Activated CD8-positive, alpha-beta T cell treated with anti-CD3 and anti-CD28 coated beads, Interleukin-2, amount 10 ng/mL, durations not matched to agents 7 days and 5 days (primary cell): ENCODE results near the gene WT1. TPM values are rescaled to one million over a fixed set of nuclear protein-coding genes. Genes with fewer than 3 reads are reported as not detected.

Experiments
- ATAC-seq: fragments of 150-1000 bp; cut with Tn5 transposase; one replicate; pipeline ENCODE4 v1.10.0; 2021; ENCODE audit warnings: moderate library complexity
- CTCF ChIA-PET: fragments of 350-600 bp; sonication (Branson Sonifier 250); formaldehyde crosslinking; loops from one replicate; lab custom pipeline; 2021; ENCODE audit warnings: antibody characterized with exemption; lab: Charles Lee
- POLR2A ChIA-PET: fragments of 350-600 bp; sonication (Branson Sonifier 250); formaldehyde crosslinking; loops from one replicate; lab custom pipeline; 2021; ENCODE audit warnings: antibody characterized with exemption; lab: Charles Lee
- DNase-seq: peaks from one replicate; pipeline ENCODE4 v3.0.0-alpha.2; 2020
- H3K27ac Mint-ChIP-seq: one replicate; pipeline ENCODE4 v1.8.0; 2021; ENCODE audit warnings: mild to moderate bottlenecking, mixed read lengths
- H3K27me3 Mint-ChIP-seq: one replicate; pipeline ENCODE4 v1.8.0; 2021; ENCODE audit warnings: low read depth, mixed read lengths
- H3K36me3 Mint-ChIP-seq: one replicate; pipeline ENCODE4 v1.8.0; 2021; ENCODE audit warnings: low read depth, mixed read lengths
- H3K4me1 Mint-ChIP-seq: one replicate; pipeline ENCODE4 v1.8.0; 2021; ENCODE audit warnings: low read depth, mixed read lengths
- H3K4me3 Mint-ChIP-seq: one replicate; pipeline ENCODE4 v1.8.0; 2021; ENCODE audit warnings: mild to moderate bottlenecking, mixed read lengths
- H3K9me3 Mint-ChIP-seq: one replicate; pipeline ENCODE4 v1.8.0; 2022; ENCODE audit warnings: mixed read lengths; ENCODE audit not compliant: insufficient read depth
- total RNA-seq, 2 experiments: library from RNA; stranded (reverse); gene quantifications; one replicate each; pipeline ENCODE4 v1.2.3, GENCODE V29; 2021

WT1 gene
- total RNA-seq, 2 experiments from 2014 or later, result not detected

DNA sequence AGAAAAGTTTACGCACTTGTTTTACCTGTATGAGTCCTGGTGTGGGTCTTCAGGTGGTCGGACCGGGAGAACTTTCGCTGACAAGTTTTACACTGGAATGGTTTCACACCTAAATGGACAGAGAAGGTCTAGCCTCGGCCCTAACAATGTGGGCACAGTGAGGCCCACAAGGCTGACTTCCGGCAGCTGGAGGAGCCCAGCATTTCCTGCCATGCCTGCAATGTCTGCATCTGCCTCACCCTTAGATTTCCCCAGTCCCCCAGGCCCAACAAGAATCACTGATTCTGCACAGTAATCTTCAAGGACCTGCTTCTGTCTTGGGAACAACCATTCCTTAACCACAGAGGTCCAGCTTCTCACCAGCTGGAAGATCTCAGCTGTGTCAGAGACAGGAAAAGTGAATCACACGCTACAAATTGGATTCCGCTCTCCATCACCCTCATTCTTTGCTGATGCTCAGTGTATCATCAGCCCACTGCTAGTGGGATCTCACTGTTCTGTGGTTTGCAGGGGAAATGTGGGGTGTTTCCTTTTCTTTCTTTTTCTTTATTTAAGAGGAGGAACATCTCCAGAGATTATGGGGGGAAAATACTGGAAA lies 43.3 kb downstream of the WT1 start:
- H3K27me3 Mint-ChIP-seq, result peaks cover 29% of the 10 kb centered on the region
- POLR2A ChIA-PET, result no interaction called here
- peaks cover 7% of the 10 kb centered on the region for H3K4me1 Mint-ChIP-seq
- no peak overlapping the region for H3K4me3 Mint-ChIP-seq
- ATAC-seq (no peak), DNase-seq (no peak)
- no peak overlapping the region for H3K27ac Mint-ChIP-seq
- H3K9me3 Mint-ChIP-seq, result no peaks in the 10 kb centered on the region
- CTCF ChIA-PET, result no interaction called here
- H3K36me3 Mint-ChIP-seq, result no peaks in the 10 kb centered on the region

GRCh38 chr11:32391479-32391878 lies 43.9 kb downstream of the WT1 start:
- Mint-ChIP-seq H3K4me3 (no peak overlapping the region), H3K27me3 (peaks cover 33% of the 10 kb centered on the region), H3K27ac (no peak overlapping the region), H3K4me1 (peaks cover 7% of the 10 kb centered on the region), H3K36me3 (no peaks in the 10 kb centered on the region), H3K9me3 (no peaks in the 10 kb centered on the region)
- ATAC-seq (no peak), DNase-seq (no peak)
- ChIA-PET CTCF (no interaction called here), POLR2A (no interaction called here)

GRCh38 chr11:32390712-32391111 lies 44.6 kb downstream of the WT1 start:
- ChIA-PET POLR2A (no interaction called here), CTCF (interaction anchor here (1.1 kb wide), 1 partner anchor 10 kb away, joined by 3 read pairs; no protein-coding TSS in a partner anchor)
- Mint-ChIP-seq H3K36me3 (no peaks in the 10 kb centered on the region), H3K4me3 (no peak overlapping the region), H3K27me3 (peaks cover 32% of the 10 kb centered on the region), H3K4me1 (peaks cover 7% of the 10 kb centered on the region), H3K9me3 (no peaks in the 10 kb centered on the region), H3K27ac (no peak overlapping the region)
- ATAC-seq, result no peak
- no peak for DNase-seq

DNA sequence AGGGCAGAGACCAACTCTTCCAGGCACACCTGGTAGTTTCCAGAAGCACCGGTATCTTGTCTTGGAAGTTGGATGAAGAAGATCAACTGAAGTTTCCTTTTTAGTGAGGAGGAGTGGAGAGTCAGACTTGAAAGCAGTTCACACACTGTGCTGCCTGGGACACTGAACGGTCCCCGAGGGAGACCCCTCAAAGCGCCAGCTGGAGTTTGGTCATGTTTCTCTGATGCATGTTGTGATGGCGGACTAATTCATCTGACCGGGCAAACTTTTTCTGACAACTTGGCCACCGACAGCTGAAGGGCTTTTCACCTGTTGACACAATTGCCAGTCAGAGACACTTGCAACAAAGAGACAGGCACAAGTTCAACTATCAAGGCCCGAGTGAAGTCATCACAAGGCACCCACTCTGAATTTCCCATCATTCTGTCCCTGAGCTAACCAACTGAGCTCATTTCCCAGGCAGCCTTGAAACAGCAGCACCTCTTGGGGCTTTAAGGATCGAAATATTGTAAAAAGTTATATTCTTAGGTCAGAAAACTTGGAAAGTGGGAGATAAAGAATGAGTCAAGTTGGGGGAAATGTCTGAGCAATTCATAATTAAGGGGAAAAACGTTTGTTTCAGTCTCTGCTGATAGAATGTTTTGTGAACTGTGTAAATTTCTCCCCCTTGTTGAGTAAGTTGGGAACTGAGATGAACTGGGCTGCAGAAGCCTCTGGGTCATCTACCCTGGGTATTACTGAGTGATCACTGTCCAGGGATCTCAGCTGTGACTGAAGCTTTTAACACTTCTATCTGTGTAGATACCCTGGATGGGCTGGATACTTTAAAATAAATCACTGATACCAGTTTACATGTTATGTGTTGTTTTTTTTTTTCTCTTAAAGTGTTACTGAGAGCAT lies 46.2 kb downstream of the WT1 start:
- H3K27ac Mint-ChIP-seq, result no peak overlapping the region
- H3K4me1 Mint-ChIP-seq, result peaks cover 7% of the 10 kb centered on the region
- no peaks in the 10 kb centered on the region for H3K36me3 Mint-ChIP-seq
- ATAC-seq (no peak), DNase-seq (no peak)
- peaks cover 30% of the 10 kb centered on the region for H3K27me3 Mint-ChIP-seq
- no peak overlapping the region for H3K4me3 Mint-ChIP-seq
- POLR2A ChIA-PET, result no interaction called here
- CTCF ChIA-PET, result interaction anchor here (0.9 kb wide), 1 partner anchor 9 kb away, joined by 3 read pairs; no protein-coding TSS in a partner anchor
- no peaks in the 10 kb centered on the region for H3K9me3 Mint-ChIP-seq

DNA sequence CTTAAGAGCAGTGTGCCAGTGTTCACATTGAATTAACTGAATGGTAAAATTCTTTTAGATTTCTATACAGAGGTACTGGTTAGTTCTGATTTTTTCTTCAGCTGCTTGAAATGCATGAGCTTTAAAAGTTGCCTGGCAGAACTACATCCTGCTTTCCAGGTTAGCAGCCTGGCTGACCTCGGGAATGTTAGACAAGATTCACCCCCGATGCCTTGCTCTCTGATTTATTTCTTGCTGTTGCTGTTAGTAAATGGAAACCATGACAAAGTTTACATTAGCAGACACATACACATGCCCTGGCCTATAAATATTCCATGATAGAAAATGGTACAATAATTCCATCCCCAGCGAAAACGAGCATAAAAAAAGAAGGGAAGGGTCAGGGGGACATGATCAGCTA lies 47.0 kb downstream of the WT1 start:
- no peaks in the 10 kb centered on the region for H3K9me3 Mint-ChIP-seq
- ChIA-PET POLR2A (no interaction called here), CTCF (no interaction called here)
- H3K4me1 Mint-ChIP-seq, result peaks cover 7% of the 10 kb centered on the region
- no peak for DNase-seq
- no peak overlapping the region for H3K27ac Mint-ChIP-seq
- H3K36me3 Mint-ChIP-seq, result no peaks in the 10 kb centered on the region
- H3K27me3 Mint-ChIP-seq, result peaks cover 27% of the 10 kb centered on the region
- no peak for ATAC-seq
- H3K4me3 Mint-ChIP-seq, result no peak overlapping the region

DNA sequence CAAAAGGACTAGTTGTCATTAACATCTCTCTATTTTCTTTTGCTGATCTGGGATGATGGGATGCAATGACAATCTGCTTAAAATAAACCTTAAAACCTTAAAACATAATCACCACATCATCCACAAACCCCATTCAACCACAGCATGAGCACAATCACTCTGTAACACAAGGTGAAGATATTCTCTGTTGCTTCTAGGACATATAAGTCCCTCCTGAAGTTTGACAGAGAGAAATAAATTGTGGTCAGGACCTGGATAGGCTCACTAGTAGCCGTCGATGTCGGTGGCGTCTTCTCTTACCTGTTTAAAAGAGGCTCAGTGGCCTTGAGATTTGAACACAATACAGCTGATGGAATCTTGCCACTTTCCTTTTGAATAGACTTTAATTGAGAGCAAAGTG lies 47.9 kb downstream of the WT1 start:
- H3K27me3 Mint-ChIP-seq, result peaks cover 27% of the 10 kb centered on the region
- peaks cover 5% of the 10 kb centered on the region for H3K4me1 Mint-ChIP-seq
- CTCF ChIA-PET, result no interaction called here
- POLR2A ChIA-PET, result no interaction called here
- ATAC-seq, result no peak
- no peaks in the 10 kb centered on the region for H3K36me3 Mint-ChIP-seq
- no peaks in the 10 kb centered on the region for H3K9me3 Mint-ChIP-seq
- DNase-seq, result no peak
- no peak overlapping the region for H3K27ac Mint-ChIP-seq
- H3K4me3 Mint-ChIP-seq, result no peak overlapping the region

DNA sequence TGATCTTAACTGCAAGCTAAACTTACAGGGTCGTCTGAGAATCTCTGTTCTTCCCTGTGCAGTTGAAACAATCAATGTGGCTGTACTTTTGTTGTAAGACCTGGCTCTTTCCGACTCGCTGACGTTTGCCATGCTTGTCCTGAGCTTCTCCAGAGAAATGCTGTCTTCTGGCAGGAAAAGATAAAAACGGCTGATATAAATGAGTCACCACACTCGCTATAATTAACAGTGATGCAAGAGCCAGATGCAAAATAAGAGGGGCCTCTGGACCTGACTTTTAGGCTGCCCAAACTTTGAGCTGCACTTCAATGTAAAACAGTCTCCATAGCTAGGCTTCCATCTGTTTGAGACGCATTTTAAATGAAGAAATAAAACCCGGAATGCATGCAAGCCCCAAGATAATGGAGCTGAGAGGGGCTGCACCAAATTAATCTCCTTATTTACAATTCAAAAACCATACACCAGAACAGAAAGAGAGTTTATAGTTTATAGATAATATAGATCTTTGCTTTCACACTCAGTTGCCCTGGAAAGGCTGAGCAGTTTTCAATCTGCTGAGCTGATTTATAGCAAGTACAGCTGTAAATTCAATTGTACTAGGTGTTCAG lies 48.5 kb downstream of the WT1 start:
- H3K9me3 Mint-ChIP-seq, result no peaks in the 10 kb centered on the region
- peaks cover 1% of the 10 kb centered on the region for H3K4me1 Mint-ChIP-seq
- no peaks in the 10 kb centered on the region for H3K36me3 Mint-ChIP-seq
- ATAC-seq (no peak), DNase-seq (no peak)
- CTCF ChIA-PET, result no interaction called here
- H3K4me3 Mint-ChIP-seq, result no peak overlapping the region
- peaks cover 27% of the 10 kb centered on the region for H3K27me3 Mint-ChIP-seq
- POLR2A ChIA-PET, result no interaction called here
- no peak overlapping the region for H3K27ac Mint-ChIP-seq

DNA sequence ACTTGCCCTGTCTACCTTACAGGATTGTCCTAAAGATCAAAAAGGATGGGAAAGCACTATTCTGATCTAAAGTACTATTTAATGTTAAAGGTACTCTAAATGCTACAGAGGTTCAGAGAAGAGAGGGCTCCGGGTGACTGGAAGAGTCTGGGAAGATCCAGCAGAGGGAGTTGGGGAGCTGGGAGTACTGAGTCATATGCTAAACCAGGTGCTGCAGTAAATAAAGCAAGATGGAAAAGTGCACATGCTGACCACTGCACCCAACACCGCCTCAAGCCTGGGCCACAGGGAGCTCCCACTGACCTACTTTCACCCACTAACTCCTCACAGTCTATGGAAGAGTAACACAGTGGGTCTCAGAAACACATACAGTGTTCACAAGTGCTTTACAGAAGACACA lies 49.3 kb downstream of the WT1 start:
- ChIA-PET POLR2A (no interaction called here), CTCF (no interaction called here)
- DNase-seq, result no peak
- H3K4me3 Mint-ChIP-seq, result no peak overlapping the region
- H3K27ac Mint-ChIP-seq, result no peak overlapping the region
- H3K36me3 Mint-ChIP-seq, result no peaks in the 10 kb centered on the region
- peaks cover 27% of the 10 kb centered on the region for H3K27me3 Mint-ChIP-seq
- no peaks in the 10 kb centered on the region for H3K4me1 Mint-ChIP-seq
- no peak for ATAC-seq
- no peaks in the 10 kb centered on the region for H3K9me3 Mint-ChIP-seq

- Mint-ChIP-seq H3K4me1 (no peaks in the 10 kb centered on the region), H3K27me3 (peaks cover 13% of the 10 kb centered on the region), H3K9me3 (no peaks in the 10 kb centered on the region), H3K27ac (no peak overlapping the region), H3K4me3 (no peak overlapping the region), H3K36me3 (no peaks in the 10 kb centered on the region)
- ChIA-PET POLR2A (no interaction called here), CTCF (no interaction called here)
- no peak for ATAC-seq
- DNase-seq, result no peak
These were observed 52.8 kb downstream of the WT1 start for GRCh38 chr11:32382339-32383049.

DNA sequence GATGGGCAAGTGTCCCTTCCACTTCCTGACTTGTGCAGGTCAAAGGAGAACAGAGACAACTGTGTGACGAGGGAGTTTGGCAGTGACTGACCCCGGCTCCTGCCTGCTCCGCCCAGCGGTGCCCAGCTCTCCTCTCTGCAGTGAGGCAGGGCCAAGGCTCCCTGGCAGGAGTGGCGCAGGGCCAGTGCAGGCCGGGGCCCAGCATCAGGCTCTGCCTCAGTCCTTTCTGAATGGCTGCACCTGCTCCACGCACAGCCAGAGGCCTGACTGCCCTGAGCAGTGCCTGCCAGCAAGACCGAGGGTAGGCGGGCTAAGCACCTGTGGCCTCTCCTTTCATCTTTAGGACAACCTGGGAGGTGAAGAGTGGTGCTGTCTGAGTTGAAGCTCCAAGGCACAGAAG lies 54.2 kb downstream of the WT1 start:
- no peaks in the 10 kb centered on the region for H3K9me3 Mint-ChIP-seq
- ChIA-PET CTCF (no interaction called here), POLR2A (no interaction called here)
- no peak for ATAC-seq
- no peak overlapping the region for H3K4me3 Mint-ChIP-seq
- no peaks in the 10 kb centered on the region for H3K36me3 Mint-ChIP-seq
- H3K27ac Mint-ChIP-seq, result no peak overlapping the region
- H3K27me3 Mint-ChIP-seq, result peaks cover 3% of the 10 kb centered on the region
- DNase-seq, result no peak
- H3K4me1 Mint-ChIP-seq, result no peaks in the 10 kb centered on the region

- CTCF ChIA-PET, result interaction anchor here (0.8 kb wide), 1 partner anchor 10 kb away, joined by 3 read pairs; no protein-coding TSS in a partner anchor
- POLR2A ChIA-PET, result no interaction called here
- ATAC-seq (no peak), DNase-seq (no peak)
- no peak overlapping the region for H3K4me3 Mint-ChIP-seq
- H3K9me3 Mint-ChIP-seq, result no peaks in the 10 kb centered on the region
- no peaks in the 10 kb centered on the region for H3K36me3 Mint-ChIP-seq
- H3K27me3 Mint-ChIP-seq, result peaks cover 2% of the 10 kb centered on the region
- H3K27ac Mint-ChIP-seq, result no peak overlapping the region
- H3K4me1 Mint-ChIP-seq, result no peaks in the 10 kb centered on the region
These were observed 55.6 kb downstream of the WT1 start for GRCh38 chr11:32379719-32380118.
